ENCODE results near the gene MAP2K5. TPM values are rescaled to one million over a fixed set of nuclear protein-coding genes. Genes with fewer than 3 reads are reported as not detected.

Gene MAP2K5
- total RNA-seq, 3 donors from 2014 or later = 26.4 to 36.4 (median 30.3) TPM

- peak; percentile 16 to 72 (median 38) for DNase-seq
- ATAC-seq = peak; percentile 83
- TF ChIP-seq CTCF (IDR thresholded peaks at IDR 0.05) = no peak
- Histone ChIP-seq H3K36me3 (ENCODE audit: low read depth) (no peaks in the 10 kb centered on the region), H3K4me3 (no peak overlapping the region), H3K9me3 (no peaks in the 10 kb centered on the region), H3K4me1 (ENCODE audit: low read depth) (no peaks in the 10 kb centered on the region)
- intact Hi-C loops (cut with DNase I, micrococcal nuclease) = no loop called here
Measured at GRCh38 chr15:67784090-67784781, 241.7 kb downstream of the MAP2K5 start.

GRCh38 chr15:67784856-67785430 is 242.4 kb downstream of the MAP2K5 start:
- no peaks in the 10 kb centered on the region for H3K36me3 ChIP-seq (ENCODE audit: low read depth)
- intact Hi-C loops (cut with DNase I, micrococcal nuclease) = no loop called here

GRCh38 chr15:67785431-67785830 is 242.9 kb downstream of the MAP2K5 start:
- intact Hi-C loops (cut with DNase I, micrococcal nuclease) = no loop called here

More at GRCh38 chr15:67784856-67785430, 242.4 kb downstream of the MAP2K5 start:
- TF ChIP-seq CTCF (IDR thresholded peaks at IDR 0.05) = no peak
- H3K4me1 ChIP-seq (ENCODE audit: low read depth) = no peaks in the 10 kb centered on the region
- DNase-seq = no peak
- no peaks in the 10 kb centered on the region for H3K9me3 ChIP-seq
- no peak for ATAC-seq
- no peak overlapping the region for H3K4me3 ChIP-seq

GRCh38 chr15:67786646-67787045 is 244.1 kb downstream of the MAP2K5 start:
- ATAC-seq = no peak

More at GRCh38 chr15:67785431-67785830, 242.9 kb downstream of the MAP2K5 start:
- ATAC-seq = no peak
- no peak for TF ChIP-seq CTCF (IDR thresholded peaks at IDR 0.05)
- no peaks in the 10 kb centered on the region for H3K4me1 ChIP-seq (ENCODE audit: low read depth)
- H3K4me3 ChIP-seq = no peak overlapping the region
- H3K9me3 ChIP-seq = no peaks in the 10 kb centered on the region
- no peaks in the 10 kb centered on the region for H3K36me3 ChIP-seq (ENCODE audit: low read depth)
- no peak for DNase-seq

GRCh38 chr15:67788986-67789385 is 246.5 kb downstream of the MAP2K5 start:
- ATAC-seq (no peak), DNase-seq (no peak)
- no peak overlapping the region for H3K4me3 ChIP-seq
- H3K9me3 ChIP-seq = no peaks in the 10 kb centered on the region
- no peaks in the 10 kb centered on the region for H3K4me1 ChIP-seq (ENCODE audit: low read depth)
- H3K36me3 ChIP-seq (ENCODE audit: low read depth) = no peaks in the 10 kb centered on the region
- TF ChIP-seq CTCF (IDR thresholded peaks at IDR 0.05) = no peak
- intact Hi-C loops (cut with DNase I, micrococcal nuclease) = no loop called here

More at GRCh38 chr15:67786646-67787045, 244.1 kb downstream of the MAP2K5 start:
- intact Hi-C loops (cut with DNase I, micrococcal nuclease) = no loop called here
- TF ChIP-seq CTCF (IDR thresholded peaks at IDR 0.05) = no peak
- no peaks in the 10 kb centered on the region for H3K36me3 ChIP-seq (ENCODE audit: low read depth)
- no peaks in the 10 kb centered on the region for H3K9me3 ChIP-seq
- no peak for DNase-seq
- H3K4me3 ChIP-seq = no peak overlapping the region
- no peaks in the 10 kb centered on the region for H3K4me1 ChIP-seq (ENCODE audit: low read depth)
